Activated CD4-positive, alpha-beta T cell treated with anti-CD3 and anti-CD28 coated beads, Interleukin-2, amount 10 ng/mL, durations not matched to agents 7 days and 5 days (primary cell): ENCODE measurements around the gene APOD. TPM values are rescaled to one million over a fixed set of nuclear protein-coding genes. Genes with fewer than 3 reads are reported as not detected.
"Not testable (repeated sequence)": the region's sequence is repeated elsewhere in the genome, so short reads cannot be mapped to it uniquely, and the experiment has no call there.

Experiments used
- CTCF ChIA-PET: fragments of 350-600 bp; sonication (Branson Sonifier 250); formaldehyde crosslinking; loops from one replicate; lab custom pipeline; 2021; ENCODE audit warnings: antibody characterized with exemption; lab: Charles Lee
- POLR2A ChIA-PET: fragments of 350-600 bp; sonication (Branson Sonifier 250); formaldehyde crosslinking; loops from one replicate; lab custom pipeline; 2021; ENCODE audit warnings: antibody characterized with exemption; lab: Charles Lee
- DNase-seq: peaks from one replicate; pipeline ENCODE4 v3.0.0-alpha.2; 2020
- H3K27ac Mint-ChIP-seq: one replicate; pipeline ENCODE4 v1.8.0; 2021; ENCODE audit warnings: mild to moderate bottlenecking, moderate library complexity, mixed read lengths
- H3K27me3 Mint-ChIP-seq: one replicate; pipeline ENCODE4 v1.8.0; 2021; ENCODE audit warnings: mixed read lengths
- H3K36me3 Mint-ChIP-seq: one replicate; pipeline ENCODE4 v1.8.0; 2021; ENCODE audit warnings: low read depth, mixed read lengths
- H3K4me1 Mint-ChIP-seq: one replicate; pipeline ENCODE4 v1.8.0; 2021; ENCODE audit warnings: mixed read lengths
- H3K4me3 Mint-ChIP-seq: one replicate; pipeline ENCODE4 v1.8.0; 2021; ENCODE audit warnings: mild to moderate bottlenecking, moderate library complexity, mixed read lengths
- H3K9me3 Mint-ChIP-seq: one replicate; pipeline ENCODE4 v1.8.0; 2021; ENCODE audit warnings: mixed read lengths
- total RNA-seq, 2 experiments: library from RNA; stranded (reverse); gene quantifications; one replicate each; pipeline ENCODE4 v1.2.3, GENCODE V29; 2021

APOD gene
- total RNA-seq, 2 experiments from 2014 or later = not detected

- no peaks in the 10 kb centered on the region for H3K27me3 Mint-ChIP-seq
- peaks cover 17% of the 10 kb centered on the region for H3K36me3 Mint-ChIP-seq
- H3K9me3 Mint-ChIP-seq = peaks cover 34% of the 10 kb centered on the region
- ChIA-PET CTCF (interaction anchor here (0.8 to 1.6 kb wide), 3 partner anchors 30 to 238 kb away, joined by 3 to 5 read pairs (median 3); partner anchors contain the start of gene APOD), POLR2A (no interaction called here)
- H3K4me1 Mint-ChIP-seq = peaks cover 32% of the 10 kb centered on the region
- H3K4me3 Mint-ChIP-seq = no peak overlapping the region
- DNase-seq = no peak
- H3K27ac Mint-ChIP-seq = no peak overlapping the region
These were observed 29.8 kb upstream of the APOD start for GRCh38 chr3:195613468-195614069.

GRCh38 chr3:195612075-195612800 lies 28.5 kb upstream of the APOD start:
- H3K27me3 Mint-ChIP-seq = no peaks in the 10 kb centered on the region
- H3K27ac Mint-ChIP-seq = no peak overlapping the region
- peaks cover 45% of the 10 kb centered on the region for H3K9me3 Mint-ChIP-seq
- no peak for DNase-seq
- H3K36me3 Mint-ChIP-seq = peaks cover 23% of the 10 kb centered on the region
- no peak overlapping the region for H3K4me3 Mint-ChIP-seq
- ChIA-PET POLR2A (no interaction called here), CTCF (interaction anchor here (1.1 kb wide), 1 partner anchor 193 kb away, joined by 3 read pairs; no protein-coding TSS in a partner anchor)
- peaks cover 34% of the 10 kb centered on the region for H3K4me1 Mint-ChIP-seq

GRCh38 chr3:195609229-195609628 lies 25.5 kb upstream of the APOD start:
- Mint-ChIP-seq H3K27me3 (no peaks in the 10 kb centered on the region), H3K27ac (peak overlapping the region; percentile 15), H3K4me1 (peaks cover 25% of the 10 kb centered on the region), H3K9me3 (peaks cover 54% of the 10 kb centered on the region), H3K36me3 (peaks cover 31% of the 10 kb centered on the region), H3K4me3 (no peak overlapping the region)
- DNase-seq = no peak
- ChIA-PET CTCF (interaction anchor here (1.0 kb wide), 1 partner anchor 64 kb away, joined by 3 read pairs; no protein-coding TSS in a partner anchor), POLR2A (no interaction called here)

- H3K27me3 Mint-ChIP-seq, H3K4me3 Mint-ChIP-seq, CTCF ChIA-PET, H3K36me3 Mint-ChIP-seq, DNase-seq, POLR2A ChIA-PET, H3K4me1 Mint-ChIP-seq, H3K27ac Mint-ChIP-seq: not testable (repeated sequence)
- H3K9me3 Mint-ChIP-seq = peaks cover 11% of the 10 kb centered on the region
These were observed 18.0 kb upstream of the APOD start for GRCh38 chr3:195601785-195602184.

GRCh38 chr3:195601382-195601781 lies 17.6 kb upstream of the APOD start:
- no peaks in the 10 kb centered on the region for H3K27me3 Mint-ChIP-seq
- POLR2A ChIA-PET = no interaction called here
- H3K9me3 Mint-ChIP-seq = peaks cover 11% of the 10 kb centered on the region
- DNase-seq = no peak
- H3K27ac Mint-ChIP-seq = no peak overlapping the region
- no peaks in the 10 kb centered on the region for H3K4me1 Mint-ChIP-seq
- no peak overlapping the region for H3K4me3 Mint-ChIP-seq
- H3K36me3 Mint-ChIP-seq = peaks cover 8% of the 10 kb centered on the region
- CTCF ChIA-PET = no interaction called here

- H3K36me3 Mint-ChIP-seq, H3K4me1 Mint-ChIP-seq, H3K27me3 Mint-ChIP-seq, H3K27ac Mint-ChIP-seq, DNase-seq, H3K9me3 Mint-ChIP-seq, CTCF ChIA-PET, POLR2A ChIA-PET, H3K4me3 Mint-ChIP-seq: not testable (repeated sequence)
These were observed 16.2 kb upstream of the APOD start for GRCh38 chr3:195599926-195600325.

GRCh38 chr3:195599516-195599915 lies 15.8 kb upstream of the APOD start:
- CTCF ChIA-PET = not testable (repeated sequence)

GRCh38 chr3:195597848-195598247 lies 14.1 kb upstream of the APOD start:
- Mint-ChIP-seq H3K36me3 (no peaks in the 10 kb centered on the region), H3K4me1 (no peaks in the 10 kb centered on the region), H3K4me3 (no peak overlapping the region), H3K27me3 (no peaks in the 10 kb centered on the region), H3K9me3 (peaks cover 5% of the 10 kb centered on the region), H3K27ac (no peak overlapping the region)
- ChIA-PET POLR2A (no interaction called here), CTCF (interaction anchor here (0.6 to 1.7 kb wide), 2 partner anchors 9 to 253 kb away, joined by 3 to 6 read pairs; no protein-coding TSS in a partner anchor)
- DNase-seq = no peak

More at GRCh38 chr3:195599516-195599915, 15.8 kb upstream of the APOD start:
- H3K27ac Mint-ChIP-seq, DNase-seq, H3K4me1 Mint-ChIP-seq, H3K36me3 Mint-ChIP-seq, H3K4me3 Mint-ChIP-seq, H3K27me3 Mint-ChIP-seq, H3K9me3 Mint-ChIP-seq, POLR2A ChIA-PET: not testable (repeated sequence)

GRCh38 chr3:195597229-195597628 lies 13.5 kb upstream of the APOD start:
- H3K27ac Mint-ChIP-seq = no peak overlapping the region
- H3K9me3 Mint-ChIP-seq = peaks cover 5% of the 10 kb centered on the region
- no peaks in the 10 kb centered on the region for H3K36me3 Mint-ChIP-seq
- no peaks in the 10 kb centered on the region for H3K4me1 Mint-ChIP-seq
- no peak for DNase-seq
- H3K27me3 Mint-ChIP-seq = no peaks in the 10 kb centered on the region
- ChIA-PET CTCF (interaction anchor here (1.0 to 1.7 kb wide), 3 partner anchors 11 to 254 kb away, joined by 3 to 6 read pairs (median 3); no protein-coding TSS in a partner anchor), POLR2A (no interaction called here)
- H3K4me3 Mint-ChIP-seq = no peak overlapping the region

- H3K27me3 Mint-ChIP-seq = no peaks in the 10 kb centered on the region
- CTCF ChIA-PET = interaction anchor here (0.9 to 1.1 kb wide), 3 partner anchors 11 to 253 kb away, joined by 3 read pairs; no protein-coding TSS in a partner anchor
- peaks cover 5% of the 10 kb centered on the region for H3K9me3 Mint-ChIP-seq
- no peak overlapping the region for H3K27ac Mint-ChIP-seq
- DNase-seq = no peak
- no peaks in the 10 kb centered on the region for H3K4me1 Mint-ChIP-seq
- H3K36me3 Mint-ChIP-seq = no peaks in the 10 kb centered on the region
- POLR2A ChIA-PET = no interaction called here
- no peak overlapping the region for H3K4me3 Mint-ChIP-seq
These were observed 13.0 kb upstream of the APOD start for GRCh38 chr3:195596765-195597171.

- ChIA-PET POLR2A (no interaction called here), CTCF (interaction anchor here (0.9 to 1.0 kb wide), 2 partner anchors 12 to 30 kb away, joined by 3 read pairs; no protein-coding TSS in a partner anchor)
- no peak for DNase-seq
- Mint-ChIP-seq H3K36me3 (no peaks in the 10 kb centered on the region), H3K27me3 (no peaks in the 10 kb centered on the region), H3K9me3 (peaks cover 5% of the 10 kb centered on the region), H3K4me3 (no peak overlapping the region), H3K4me1 (no peaks in the 10 kb centered on the region), H3K27ac (no peak overlapping the region)
These were observed 12.2 kb upstream of the APOD start for GRCh38 chr3:195595785-195596531.

- DNase-seq = no peak
- ChIA-PET CTCF (interaction anchor here (0.6 kb wide), 1 partner anchor 50 kb away, joined by 3 read pairs; no protein-coding TSS in a partner anchor), POLR2A (no interaction called here)
- Mint-ChIP-seq H3K27me3 (no peaks in the 10 kb centered on the region), H3K4me3 (no peak overlapping the region), H3K9me3 (no peaks in the 10 kb centered on the region), H3K4me1 (no peaks in the 10 kb centered on the region), H3K27ac (no peak overlapping the region), H3K36me3 (no peaks in the 10 kb centered on the region)
These were observed 8.1 kb upstream of the APOD start for GRCh38 chr3:195591852-195592251.
